ENCODE results near the gene GPR176.

GPR176 gene

GRCh38 chr15:39804026-39804425 lies 116.0 kb downstream of the GPR176 start:
- DNase-seq (ENCODE audit: low read depth in 2 of 2): no peak

GRCh38 chr15:39803016-39803415 lies 117.0 kb downstream of the GPR176 start:
- DNase-seq (ENCODE audit: low read depth in 2 of 2): no peak

- DNase-seq (ENCODE audit: low read depth in 2 of 2): no peak
These were observed 118.3 kb downstream of the GPR176 start for GRCh38 chr15:39801641-39802309.

DNA sequence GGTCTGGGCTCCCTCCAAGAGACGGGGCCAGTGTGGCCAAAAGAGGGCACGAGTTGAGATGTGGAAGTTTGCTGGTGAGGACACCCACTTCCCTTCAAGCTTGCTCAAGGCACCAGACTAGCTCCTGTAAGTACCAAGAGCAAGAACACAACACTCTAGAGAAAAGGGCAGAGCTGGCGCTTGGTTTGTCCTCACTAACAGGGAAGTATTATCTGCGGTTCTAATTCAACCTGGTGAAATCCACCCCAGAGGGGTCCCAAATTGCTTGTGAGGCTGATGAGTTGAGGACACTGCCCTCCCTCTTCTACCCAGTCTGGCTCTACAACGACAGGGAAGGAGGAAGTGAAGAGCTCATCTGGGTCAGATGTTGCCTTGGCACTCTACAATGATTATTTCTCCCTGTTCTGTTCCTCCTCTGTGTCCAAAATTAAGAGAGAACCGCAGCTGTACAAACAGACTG lies 120.5 kb downstream of the GPR176 start:
- DNase-seq (ENCODE audit: low read depth in 2 of 2): no peak

GRCh38 chr15:39798382-39798781 lies 121.7 kb downstream of the GPR176 start:
- no peak for DNase-seq (ENCODE audit: low read depth in 2 of 2)

DNA sequence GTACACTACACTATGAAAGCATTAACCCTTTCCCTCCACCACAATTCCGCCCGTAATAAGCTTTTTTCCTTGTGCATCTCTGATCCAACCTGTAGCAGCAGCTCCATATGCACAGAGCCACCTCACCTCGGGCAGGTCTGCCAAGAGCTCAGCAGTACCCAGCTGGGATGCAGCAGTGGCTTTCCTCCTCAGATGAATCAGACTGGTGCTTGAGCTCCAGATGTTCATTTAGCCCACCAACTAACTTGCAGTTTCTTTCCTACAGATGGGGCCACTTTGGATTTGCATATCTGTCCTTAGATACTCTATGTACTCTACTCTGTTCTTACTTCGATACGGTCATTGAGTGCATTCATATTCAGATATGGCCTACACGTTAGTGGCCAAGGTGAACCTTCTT lies 122.7 kb downstream of the GPR176 start:
- no peak for DNase-seq (ENCODE audit: low read depth in 2 of 2)

GRCh38 chr15:39796601-39797000 lies 123.5 kb downstream of the GPR176 start:
- DNase-seq (ENCODE audit: low read depth in 2 of 2): no peak

GRCh38 chr15:39795486-39795885 lies 124.6 kb downstream of the GPR176 start:
- no peak for DNase-seq (ENCODE audit: low read depth in 2 of 2)

DNA sequence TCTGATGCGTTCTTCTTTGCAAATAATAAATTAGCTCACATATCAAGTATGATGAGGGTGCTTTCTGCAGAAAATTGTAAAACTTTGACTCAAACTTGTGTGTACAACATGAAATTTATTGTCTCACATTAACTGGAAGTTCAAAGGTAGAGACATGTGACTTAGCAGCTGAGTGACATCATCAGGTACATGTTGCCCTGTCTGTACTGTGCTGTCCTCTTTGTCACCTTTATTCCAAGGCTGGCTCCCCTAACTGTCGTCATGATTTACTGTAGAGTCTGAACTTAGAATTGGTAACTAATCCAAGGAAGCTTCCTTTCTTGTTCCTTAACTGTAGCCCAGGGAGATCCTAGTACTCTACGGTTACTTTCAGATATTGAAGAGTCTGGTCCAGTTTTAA lies 125.1 kb downstream of the GPR176 start:
- DNase-seq (ENCODE audit: low read depth in 2 of 2): no peak

DNA sequence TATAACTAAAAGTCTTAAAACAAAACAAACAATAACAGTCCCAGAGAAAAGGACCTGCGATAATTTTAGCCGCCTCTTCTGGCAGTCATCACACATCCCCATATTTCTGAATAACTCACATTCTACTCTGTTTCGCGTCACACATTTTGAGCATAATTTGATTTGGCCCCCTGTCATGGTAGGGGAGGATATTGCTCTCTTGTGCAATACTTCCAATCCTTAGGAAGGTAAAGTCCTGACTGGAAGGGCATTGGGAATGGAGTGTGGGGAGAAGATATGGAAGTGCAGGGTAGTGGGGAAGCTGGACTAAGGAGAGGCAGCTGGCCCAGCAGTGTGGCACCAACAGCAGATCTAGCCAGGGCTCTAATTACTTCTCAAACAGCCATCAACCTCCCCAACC lies 126.1 kb downstream of the GPR176 start:
- no peak for DNase-seq (ENCODE audit: low read depth in 2 of 2)

- DNase-seq (ENCODE audit: low read depth in 2 of 2): no peak
These were observed 127.2 kb downstream of the GPR176 start for GRCh38 chr15:39792844-39793335.

DNA sequence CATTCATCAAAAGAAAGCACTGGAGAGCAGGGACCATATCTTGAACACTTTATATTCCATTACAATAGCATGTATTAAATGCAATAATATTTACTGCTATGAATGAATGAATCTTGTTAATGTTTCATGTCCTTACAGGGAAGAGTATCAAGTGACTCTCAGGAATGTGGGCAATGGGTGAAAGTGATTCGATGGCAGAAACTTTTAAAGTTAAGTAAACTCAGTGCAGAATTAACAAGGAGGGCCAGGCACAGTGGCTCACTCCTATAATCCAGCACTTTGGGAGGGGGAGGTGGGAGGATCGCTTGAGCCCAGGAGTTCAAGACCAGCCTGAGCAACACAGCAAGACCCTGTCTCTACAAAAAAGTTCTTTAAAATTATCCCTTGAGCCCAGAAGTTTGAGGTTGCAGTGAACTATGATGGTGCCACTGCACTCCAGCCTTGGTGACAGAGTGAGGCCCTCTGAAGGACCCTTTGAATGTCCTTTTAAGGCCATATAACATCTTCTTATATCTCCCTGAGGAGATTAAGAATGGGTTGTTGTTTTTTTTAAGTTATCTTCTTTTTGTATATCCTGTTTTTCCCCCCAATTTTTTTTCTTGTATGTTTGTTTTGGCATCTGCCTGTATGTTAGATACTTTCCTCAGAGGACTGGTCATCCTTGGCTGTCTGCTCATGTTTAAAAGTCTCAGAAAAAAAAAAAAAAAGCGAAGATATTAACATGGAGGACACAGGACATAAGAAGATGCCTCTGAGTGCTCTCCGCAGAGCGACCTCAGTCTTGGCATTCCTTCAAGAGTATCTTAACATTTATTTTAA lies 127.8 kb downstream of the GPR176 start:
- DNase-seq (ENCODE audit: low read depth in 2 of 2): no peak

- DNase-seq (ENCODE audit: low read depth in 2 of 2): no peak
These were observed 130.3 kb downstream of the GPR176 start for GRCh38 chr15:39789736-39790135.

- DNase-seq (ENCODE audit: low read depth in 2 of 2): no peak
These were observed 131.1 kb downstream of the GPR176 start for GRCh38 chr15:39788800-39789565.

GRCh38 chr15:39788108-39788507 lies 132.0 kb downstream of the GPR176 start:
- no peak for DNase-seq (ENCODE audit: low read depth in 2 of 2)

DNA sequence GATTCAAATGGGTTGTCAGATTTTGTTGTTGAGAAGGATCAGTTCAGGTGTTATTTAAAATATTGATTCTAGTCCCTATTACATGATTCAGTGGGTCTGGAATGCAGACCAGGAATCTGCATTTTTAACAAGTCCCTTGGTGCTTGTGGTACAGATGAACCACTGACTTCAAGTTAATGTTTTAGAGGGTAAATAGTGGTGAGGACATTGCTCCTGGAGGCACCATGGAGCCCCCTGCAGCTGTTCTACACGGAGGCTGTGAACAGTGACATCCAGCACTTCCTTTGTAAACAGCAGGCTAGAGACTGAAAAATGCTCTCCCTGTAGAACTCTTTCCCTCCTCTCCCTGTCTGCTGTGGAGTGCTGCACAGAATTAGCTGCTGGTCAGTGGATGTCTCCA lies 132.6 kb downstream of the GPR176 start:
- DNase-seq (ENCODE audit: low read depth in 2 of 2): no peak

GRCh38 chr15:39786447-39787056 lies 133.5 kb downstream of the GPR176 start:
- DNase-seq (ENCODE audit: low read depth in 2 of 2): no peak

- DNase-seq (ENCODE audit: low read depth in 2 of 2): no peak
These were observed 134.2 kb downstream of the GPR176 start for GRCh38 chr15:39785841-39786240.

GRCh38 chr15:39785139-39785538 lies 134.9 kb downstream of the GPR176 start:
- no peak for DNase-seq (ENCODE audit: low read depth in 2 of 2)

DNA sequence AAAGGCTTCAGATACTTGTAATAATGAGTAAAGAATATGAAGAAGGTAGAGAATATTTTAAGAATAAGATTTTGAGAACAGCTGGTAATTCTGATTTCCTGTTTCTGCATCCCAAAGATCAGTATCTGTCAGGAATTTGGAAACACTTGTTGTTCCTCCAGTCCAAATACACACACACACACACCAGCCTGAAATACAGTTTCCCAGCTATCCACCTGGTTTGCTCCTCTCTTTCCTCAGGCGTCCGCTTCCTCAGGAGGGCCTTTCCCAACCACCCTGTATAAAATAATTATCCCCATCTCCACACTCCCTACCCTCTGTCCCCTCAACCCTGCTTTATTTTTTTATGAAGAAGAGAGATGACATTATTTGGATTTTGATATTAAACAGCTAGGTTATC lies 135.4 kb downstream of the GPR176 start:
- no peak for DNase-seq (ENCODE audit: low read depth in 2 of 2)

DNA sequence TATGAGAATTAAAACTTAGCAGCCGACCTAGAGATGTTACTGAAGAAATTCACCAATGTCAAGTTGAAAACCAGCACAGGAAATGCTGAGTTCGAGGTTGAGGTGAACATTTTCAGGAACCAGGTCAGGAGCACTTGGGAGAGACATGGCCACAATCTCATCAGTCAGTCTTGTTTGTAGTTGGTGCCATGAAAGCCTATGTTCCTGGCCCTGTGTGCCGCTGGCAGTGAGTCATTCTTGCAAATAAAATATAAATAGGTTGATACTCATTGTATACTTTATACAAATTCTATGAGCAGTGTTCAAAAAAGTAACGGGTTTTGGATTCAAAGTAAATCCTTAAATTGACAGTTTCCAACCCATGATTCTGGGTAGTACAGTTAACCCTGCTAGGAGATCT lies 135.9 kb downstream of the GPR176 start:
- no peak for DNase-seq (ENCODE audit: low read depth in 2 of 2)

- DNase-seq (ENCODE audit: low read depth in 2 of 2): no peak
These were observed 136.7 kb downstream of the GPR176 start for GRCh38 chr15:39783244-39783820.
